ENCODE measurements around the gene SFRP5.

SFRP5 gene

GRCh38 chr10:97812696-97813095 is 40.9 kb upstream of the SFRP5 start:
- no peak for DNase-seq (ENCODE audit: low read depth)
- no peak overlapping the region for H3K4me3 ChIP-seq (ENCODE audit: control insufficient read depth, low read depth, low read length)
- TF ChIP-seq CTCF (IDR thresholded peaks at IDR 0.05; ENCODE audit: control insufficient read depth, insufficient read depth, low read depth, low read length, missing control alignments), result no peak

DNA sequence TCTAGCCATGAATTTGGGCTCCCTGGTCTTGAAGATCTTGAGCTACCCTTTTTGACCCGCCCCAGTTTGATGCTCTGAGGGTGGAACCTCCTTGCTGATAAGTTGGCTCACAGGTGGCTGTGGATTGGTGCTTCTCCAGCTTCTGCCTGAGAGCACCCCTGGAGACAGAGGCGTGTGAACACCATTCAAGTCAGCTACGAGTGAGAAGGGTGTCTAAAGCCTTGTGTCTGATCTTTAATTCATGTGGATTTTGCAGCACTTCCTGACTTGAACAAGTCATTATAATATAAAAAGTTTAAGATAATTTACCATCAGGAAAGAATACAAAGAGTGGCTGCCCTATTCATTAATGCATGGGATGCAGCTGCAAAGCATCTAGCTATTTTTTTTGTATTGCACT is 40.2 kb upstream of the SFRP5 start:
- DNase-seq (ENCODE audit: low read depth), result no peak
- H3K4me3 ChIP-seq (ENCODE audit: control insufficient read depth, low read depth, low read length), result no peak overlapping the region
- TF ChIP-seq CTCF (IDR thresholded peaks at IDR 0.05; ENCODE audit: control insufficient read depth, insufficient read depth, low read depth, low read length, missing control alignments), result no peak

DNA sequence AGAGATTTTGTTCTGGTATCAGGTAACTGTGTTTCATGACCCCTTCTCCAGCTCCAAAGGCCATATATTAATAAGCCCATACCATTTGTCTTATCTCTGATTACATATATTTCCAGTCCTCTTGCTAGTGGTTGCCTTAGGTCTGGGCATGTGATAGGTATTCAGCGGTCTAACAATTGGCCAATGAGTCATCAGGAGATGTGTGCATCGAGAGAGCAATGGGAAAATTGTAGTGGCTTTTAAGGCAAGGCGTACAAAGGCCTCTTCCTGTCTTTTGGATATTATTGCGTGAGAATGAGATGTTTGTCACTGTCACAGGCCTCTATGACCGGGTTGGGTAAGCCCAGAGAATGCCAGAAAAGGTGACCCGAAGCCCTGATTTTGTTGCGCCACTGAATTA is 38.6 kb upstream of the SFRP5 start:
- TF ChIP-seq CTCF (IDR thresholded peaks at IDR 0.05; ENCODE audit: control insufficient read depth, insufficient read depth, low read depth, low read length, missing control alignments), result no peak
- no peak overlapping the region for H3K4me3 ChIP-seq (ENCODE audit: control insufficient read depth, low read depth, low read length)
- DNase-seq (ENCODE audit: low read depth), result no peak

DNA sequence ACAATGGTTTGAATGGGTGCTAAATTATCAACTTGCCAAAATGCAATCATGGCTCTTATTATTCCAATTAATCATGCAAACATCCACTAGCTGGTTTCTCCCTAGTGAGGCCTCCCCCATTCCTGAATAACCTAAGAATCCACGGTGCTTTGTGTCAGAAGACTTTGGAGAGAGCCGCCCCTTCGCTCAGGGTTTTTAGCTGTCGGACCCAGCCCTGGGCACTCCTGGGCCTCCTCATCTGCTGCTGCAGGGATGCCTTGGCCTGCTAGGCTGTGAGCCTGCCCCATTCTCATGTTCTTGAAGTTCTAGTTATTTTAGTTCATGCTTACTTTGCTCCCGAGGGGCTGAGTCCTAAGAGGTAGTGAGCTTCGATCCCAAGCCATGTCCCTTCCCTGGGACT is 34.1 kb upstream of the SFRP5 start:
- no peak for DNase-seq (ENCODE audit: low read depth)
- no peak for TF ChIP-seq CTCF (IDR thresholded peaks at IDR 0.05; ENCODE audit: control insufficient read depth, insufficient read depth, low read depth, low read length, missing control alignments)

GRCh38 chr10:97805096-97805884 is 33.5 kb upstream of the SFRP5 start:
- H3K4me3 ChIP-seq (ENCODE audit: control insufficient read depth, low read depth, low read length), result no peak overlapping the region
- no peak for TF ChIP-seq CTCF (IDR thresholded peaks at IDR 0.05; ENCODE audit: control insufficient read depth, insufficient read depth, low read depth, low read length, missing control alignments)
- no peak for DNase-seq (ENCODE audit: low read depth)

More for the DNA sequence above, 34.1 kb upstream of the SFRP5 start:
- H3K4me3 ChIP-seq (ENCODE audit: control insufficient read depth, low read depth, low read length), result no peak overlapping the region

DNA sequence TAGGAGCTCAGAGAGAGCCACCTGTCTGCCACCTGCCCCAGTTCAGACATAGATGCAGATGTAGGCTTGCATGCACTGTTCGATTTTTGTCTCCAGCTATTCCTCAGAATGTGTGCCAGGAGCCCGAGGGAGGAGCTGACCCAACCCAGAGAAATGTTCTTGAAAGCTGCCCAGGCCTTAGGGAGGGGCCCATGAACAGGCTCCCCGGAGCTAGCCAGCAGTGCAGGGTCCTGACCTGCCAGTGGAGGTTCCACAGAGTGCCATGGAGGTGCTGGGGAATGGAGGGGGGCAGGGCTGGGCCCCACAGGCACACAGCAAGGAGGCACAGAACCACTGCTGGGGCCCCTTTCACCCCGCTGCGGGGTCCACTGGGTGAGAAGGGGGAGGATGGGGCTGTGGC is 29.6 kb upstream of the SFRP5 start:
- no peak for TF ChIP-seq CTCF (IDR thresholded peaks at IDR 0.05; ENCODE audit: control insufficient read depth, insufficient read depth, low read depth, low read length, missing control alignments)
- no peak overlapping the region for H3K4me3 ChIP-seq (ENCODE audit: control insufficient read depth, low read depth, low read length)
- no peak for DNase-seq (ENCODE audit: low read depth)
